KOPT-K1 (cell line): ENCODE measurements around the gene CDH9.

ENCODE experiments used
- H3K27ac ChIP-seq: fragments of 200-600 bp; sonication (generic); 2 replicates; pipeline ENCODE4 v1.5.1; 2016; ENCODE audit warnings: antibody characterized with exemption, mild to moderate bottlenecking, low read depth, low read length; ENCODE audit not compliant: poor library complexity, severe bottlenecking
- H3K36me3 ChIP-seq: fragments of 200-600 bp; sonication (generic); 2 replicates; pipeline ENCODE4 v1.5.1; 2017; ENCODE audit warnings: antibody characterized with exemption, mild to moderate bottlenecking, low read length, moderate library complexity; ENCODE audit not compliant: insufficient read depth
- H3K9me3 ChIP-seq: fragments of 200-600 bp; sonication (generic); 2 replicates; pipeline ENCODE4 v1.5.1; 2017; ENCODE audit warnings: antibody characterized with exemption, low read length, mild to moderate bottlenecking; ENCODE audit not compliant: insufficient read depth, poor library complexity, severe bottlenecking

CDH9 gene

GRCh38 chr5:27038476-27038875, at the start of gene CDH9:
TSS of gene CDH9 (minus strand) at chr5:27038586. CDS start at chr5:26988333, 50,253 bp downstream.
- Histone ChIP-seq H3K27ac (no peak within 1 kb of the TSS), H3K36me3 (no peaks in the 10 kb centered on the region), H3K9me3 (no peaks in the 10 kb centered on the region)

- Histone ChIP-seq H3K9me3 (no peaks in the 10 kb centered on the region), H3K27ac (no peak overlapping the region), H3K36me3 (no peaks in the 10 kb centered on the region)
Observed at GRCh38 chr5:27087747-27088146, 49.4 kb upstream of the CDH9 start.

GRCh38 chr5:27083449-27084415, 45.3 kb upstream of the CDH9 start:
- Histone ChIP-seq H3K9me3 (no peaks in the 10 kb centered on the region), H3K27ac (no peak overlapping the region), H3K36me3 (no peaks in the 10 kb centered on the region)

- H3K27ac ChIP-seq: no peak overlapping the region
- H3K36me3 ChIP-seq: no peaks in the 10 kb centered on the region
- no peaks in the 10 kb centered on the region for H3K9me3 ChIP-seq
Observed at GRCh38 chr5:27080147-27080546, 41.8 kb upstream of the CDH9 start.

GRCh38 chr5:27062451-27062850, 24.1 kb upstream of the CDH9 start:
- H3K9me3 ChIP-seq: no peaks in the 10 kb centered on the region
- H3K27ac ChIP-seq: no peak overlapping the region
- H3K36me3 ChIP-seq: no peaks in the 10 kb centered on the region

GRCh38 chr5:27048510-27048909, 10.1 kb upstream of the CDH9 start:
- H3K27ac ChIP-seq: no peak overlapping the region
- H3K9me3 ChIP-seq: no peaks in the 10 kb centered on the region
- no peaks in the 10 kb centered on the region for H3K36me3 ChIP-seq

- Histone ChIP-seq H3K27ac (no peak overlapping the region), H3K9me3 (no peaks in the 10 kb centered on the region), H3K36me3 (no peaks in the 10 kb centered on the region)
Observed at GRCh38 chr5:27041372-27041771, 3.0 kb upstream of the CDH9 start.

- Histone ChIP-seq H3K9me3 (no peaks in the 10 kb centered on the region), H3K36me3 (no peaks in the 10 kb centered on the region), H3K27ac (no peak overlapping the region)
Observed at GRCh38 chr5:27034565-27034964, 3.8 kb downstream of the CDH9 start.

GRCh38 chr5:27026801-27027200, 11.6 kb downstream of the CDH9 start:
- no peak overlapping the region for H3K27ac ChIP-seq
- H3K9me3 ChIP-seq: no peaks in the 10 kb centered on the region
- no peaks in the 10 kb centered on the region for H3K36me3 ChIP-seq

GRCh38 chr5:27026063-27026462, 12.3 kb downstream of the CDH9 start:
- Histone ChIP-seq H3K27ac (no peak overlapping the region), H3K36me3 (no peaks in the 10 kb centered on the region), H3K9me3 (no peaks in the 10 kb centered on the region)

- no peak overlapping the region for H3K27ac ChIP-seq
- no peaks in the 10 kb centered on the region for H3K36me3 ChIP-seq
- H3K9me3 ChIP-seq: no peaks in the 10 kb centered on the region
Observed at GRCh38 chr5:27021471-27021870, 16.9 kb downstream of the CDH9 start.

- no peak overlapping the region for H3K27ac ChIP-seq
- no peaks in the 10 kb centered on the region for H3K36me3 ChIP-seq
- H3K9me3 ChIP-seq: no peaks in the 10 kb centered on the region
Observed at GRCh38 chr5:27020973-27021372, 17.4 kb downstream of the CDH9 start.

GRCh38 chr5:27015758-27016157, 22.6 kb downstream of the CDH9 start:
- no peak overlapping the region for H3K27ac ChIP-seq
- no peaks in the 10 kb centered on the region for H3K36me3 ChIP-seq
- no peaks in the 10 kb centered on the region for H3K9me3 ChIP-seq

- no peak overlapping the region for H3K27ac ChIP-seq
- H3K9me3 ChIP-seq: no peaks in the 10 kb centered on the region
- H3K36me3 ChIP-seq: no peaks in the 10 kb centered on the region
Observed at GRCh38 chr5:27011274-27011673, 27.1 kb downstream of the CDH9 start.

- no peaks in the 10 kb centered on the region for H3K9me3 ChIP-seq
- no peak overlapping the region for H3K27ac ChIP-seq
- no peaks in the 10 kb centered on the region for H3K36me3 ChIP-seq
Observed at GRCh38 chr5:27010646-27011045, 27.7 kb downstream of the CDH9 start.

- Histone ChIP-seq H3K27ac (no peak overlapping the region), H3K9me3 (no peaks in the 10 kb centered on the region), H3K36me3 (no peaks in the 10 kb centered on the region)
Observed at GRCh38 chr5:27009540-27009915, 28.9 kb downstream of the CDH9 start.
